NT2/D1 (cell line): ENCODE data around the gene ZYX.

ENCODE experiments used
- DNase-seq: peaks from one replicate; pipeline ENCODE4 v3.0.0-alpha.2; 2011; ENCODE audit warnings: low read depth, low spot score
- H3K27me3 ChIP-seq: 2 replicates; pipeline ENCODE4 v1.6.0; 2011; ENCODE audit warnings: mild to moderate bottlenecking; ENCODE audit not compliant: insufficient read length, insufficient read depth
- H3K36me3 ChIP-seq: 2 replicates; pipeline ENCODE4 v1.6.1; 2011; ENCODE audit warnings: mild to moderate bottlenecking, low read length, mixed read lengths; ENCODE audit not compliant: insufficient read depth, insufficient read length
- H3K4me1 ChIP-seq: 2 replicates; pipeline ENCODE4 v1.5.1; 2011; ENCODE audit not compliant: insufficient read depth, insufficient read length
- H3K4me3 ChIP-seq: 2 replicates; pipeline ENCODE4 v1.5.1; 2011; ENCODE audit warnings: low read depth; ENCODE audit not compliant: insufficient read length
- H3K9ac ChIP-seq: 2 replicates; pipeline ENCODE4 v1.6.0; 2011; ENCODE audit warnings: low read depth; ENCODE audit not compliant: insufficient read length
- H3K9me3 ChIP-seq: 2 replicates; pipeline ENCODE4 v1.5.1; 2011; ENCODE audit warnings: mild to moderate bottlenecking, low read length; ENCODE audit not compliant: insufficient read depth
- SUZ12 ChIP-seq: IDR thresholded peaks from 2 replicates; pipeline ENCODE4 v1.6.1; 2011; ENCODE audit not compliant: insufficient read length, insufficient read depth; ENCODE audit errors: extremely low read depth
- YY1 ChIP-seq: IDR thresholded peaks from 2 replicates; pipeline ENCODE4 v1.6.1; 2011; ENCODE audit not compliant: insufficient read length, insufficient read depth
- ZNF274 ChIP-seq: IDR thresholded peaks from 2 replicates; pipeline ENCODE4 v1.6.1; 2011; ENCODE audit warnings: mild to moderate bottlenecking, low read depth, low read length

The ZYX gene

DNA sequence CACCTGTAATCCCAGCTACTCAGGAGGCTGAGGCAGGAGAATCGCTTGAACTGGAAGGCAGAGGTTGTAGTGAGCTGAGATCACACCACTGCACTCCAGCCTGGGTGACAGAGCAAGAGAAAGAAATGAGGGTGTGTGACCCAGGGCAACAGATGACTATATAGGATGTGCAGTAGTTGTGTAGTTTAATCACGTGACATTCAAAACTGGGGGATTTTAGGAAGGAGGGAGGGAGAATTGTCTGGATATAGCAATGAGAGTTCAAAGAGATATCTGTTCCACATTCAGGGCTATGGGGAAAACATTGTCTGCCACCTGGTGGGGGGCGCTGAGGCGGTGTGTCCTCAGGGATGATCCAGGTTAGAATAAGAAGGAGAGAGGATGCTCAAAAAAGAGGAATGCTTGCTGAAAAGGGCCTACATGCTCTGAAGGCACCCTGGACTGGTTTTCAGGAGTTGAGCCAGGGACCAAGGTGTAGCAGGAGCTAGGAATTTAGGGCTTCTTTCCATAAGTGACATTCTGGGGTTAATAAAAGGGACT, 7.8 kb upstream of the ZYX start:
- no peaks in the 10 kb centered on the region for H3K36me3 ChIP-seq
- no peaks in the 10 kb centered on the region for H3K4me1 ChIP-seq
- H3K9ac ChIP-seq: no peak overlapping the region
- H3K4me3 ChIP-seq: no peak overlapping the region
- no peaks in the 10 kb centered on the region for H3K9me3 ChIP-seq
- H3K27me3 ChIP-seq: no peaks in the 10 kb centered on the region
- TF ChIP-seq ZNF274 (no peak), SUZ12 (no peak), YY1 (no peak)
- DNase-seq: no peak

DNA sequence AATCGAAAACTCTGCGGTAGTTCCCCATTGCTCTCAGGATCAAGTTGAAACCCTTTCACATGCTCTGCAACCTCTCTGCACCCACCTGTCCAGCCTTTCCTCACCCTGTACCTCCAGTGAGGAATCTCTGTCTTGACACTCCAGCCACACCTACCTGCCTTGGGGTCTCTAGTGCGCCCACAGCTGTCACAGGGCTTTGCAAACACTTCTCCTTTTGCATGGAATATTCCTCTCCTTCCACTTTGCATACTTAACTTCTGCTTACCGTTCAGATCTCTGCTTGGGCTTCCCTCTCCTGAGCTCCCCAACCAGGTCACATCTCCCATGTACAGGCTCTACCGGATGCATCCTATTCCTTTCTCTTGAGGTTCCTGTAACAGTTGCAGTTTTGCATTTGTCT, 6.6 kb upstream of the ZYX start:
- H3K9me3 ChIP-seq: 0 out of 2 replicates have a peak, but pooled peaks cover 4% of the 10 kb centered on the region
- no peak overlapping the region for H3K9ac ChIP-seq
- H3K27me3 ChIP-seq: no peaks in the 10 kb centered on the region
- TF ChIP-seq SUZ12 (no peak), YY1 (no peak), ZNF274 (no peak)
- H3K4me3 ChIP-seq: no peak overlapping the region
- no peaks in the 10 kb centered on the region for H3K4me1 ChIP-seq
- H3K36me3 ChIP-seq: peaks cover 6% of the 10 kb centered on the region
- DNase-seq: no peak

DNA sequence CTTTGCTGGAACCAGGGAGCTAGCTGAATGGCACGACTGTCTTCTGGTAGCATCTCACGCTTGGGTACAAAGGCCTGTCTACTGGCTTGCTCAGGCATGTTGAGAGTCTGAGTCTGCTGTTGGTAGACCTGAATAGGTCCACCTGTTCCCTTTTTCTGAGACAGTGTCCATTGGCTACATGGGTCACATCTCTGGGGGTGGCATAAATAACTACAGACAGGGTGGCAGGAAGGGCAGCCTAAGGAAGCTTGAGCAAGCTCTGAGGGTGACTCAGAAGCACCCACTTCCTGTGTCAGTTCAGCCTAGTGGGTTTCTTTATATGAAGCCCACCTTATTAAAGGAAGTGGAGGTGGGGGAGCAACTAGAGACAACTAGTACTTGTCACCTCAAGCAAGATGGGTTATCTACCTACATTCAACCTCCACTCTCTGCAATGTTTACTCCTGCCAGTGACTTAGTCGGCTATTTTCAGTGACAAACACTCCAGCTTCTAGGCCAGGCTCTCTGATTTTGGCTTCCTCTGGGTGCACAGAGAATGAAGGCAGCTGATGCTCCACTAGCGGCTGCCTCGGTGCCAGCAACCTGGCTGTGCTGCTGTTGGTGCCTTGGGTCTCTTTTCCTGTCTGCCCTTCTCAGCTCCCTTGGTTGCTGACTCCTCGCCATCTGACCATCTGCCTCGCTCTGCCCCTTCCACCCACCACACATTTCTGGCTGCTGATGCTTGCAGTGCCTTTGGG, 5.7 kb upstream of the ZYX start:
- Histone ChIP-seq H3K9me3 (0 out of 2 replicates have a peak, but pooled peaks cover 4% of the 10 kb centered on the region), H3K27me3 (no peaks in the 10 kb centered on the region), H3K4me1 (peaks cover 3% of the 10 kb centered on the region), H3K9ac (no peak overlapping the region), H3K36me3 (peaks cover 6% of the 10 kb centered on the region), H3K4me3 (no peak overlapping the region)
- no peak for DNase-seq
- TF ChIP-seq YY1 (no peak), ZNF274 (no peak), SUZ12 (no peak)

DNA sequence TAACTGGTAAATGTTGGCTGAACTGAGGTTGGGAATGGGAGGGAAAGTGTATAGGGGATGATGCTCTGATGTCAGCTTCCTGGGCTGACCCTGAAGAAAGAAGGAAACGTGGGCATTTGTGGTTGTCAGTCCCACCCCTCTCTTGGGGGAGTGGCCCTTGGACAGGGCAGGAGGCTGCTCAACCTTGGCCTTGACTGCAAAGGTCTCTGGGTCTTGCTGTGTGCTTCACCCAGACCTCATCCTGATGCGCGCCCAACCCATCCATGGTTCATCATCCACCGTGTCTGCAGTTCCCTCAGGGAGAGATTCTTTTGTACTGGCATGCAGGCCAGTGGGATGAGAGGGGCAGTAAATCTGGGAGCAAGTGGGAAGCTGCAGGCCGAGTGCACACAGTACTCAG, 4.7 kb upstream of the ZYX start:
- Histone ChIP-seq H3K4me3 (no peak overlapping the region), H3K27me3 (no peaks in the 10 kb centered on the region), H3K4me1 (peaks cover 3% of the 10 kb centered on the region), H3K36me3 (peaks cover 6% of the 10 kb centered on the region), H3K9ac (no peak overlapping the region), H3K9me3 (0 out of 2 replicates have a peak, but pooled peaks cover 4% of the 10 kb centered on the region)
- TF ChIP-seq YY1: no peak
- no peak for TF ChIP-seq SUZ12
- no peak for TF ChIP-seq ZNF274
- no peak for DNase-seq

DNA sequence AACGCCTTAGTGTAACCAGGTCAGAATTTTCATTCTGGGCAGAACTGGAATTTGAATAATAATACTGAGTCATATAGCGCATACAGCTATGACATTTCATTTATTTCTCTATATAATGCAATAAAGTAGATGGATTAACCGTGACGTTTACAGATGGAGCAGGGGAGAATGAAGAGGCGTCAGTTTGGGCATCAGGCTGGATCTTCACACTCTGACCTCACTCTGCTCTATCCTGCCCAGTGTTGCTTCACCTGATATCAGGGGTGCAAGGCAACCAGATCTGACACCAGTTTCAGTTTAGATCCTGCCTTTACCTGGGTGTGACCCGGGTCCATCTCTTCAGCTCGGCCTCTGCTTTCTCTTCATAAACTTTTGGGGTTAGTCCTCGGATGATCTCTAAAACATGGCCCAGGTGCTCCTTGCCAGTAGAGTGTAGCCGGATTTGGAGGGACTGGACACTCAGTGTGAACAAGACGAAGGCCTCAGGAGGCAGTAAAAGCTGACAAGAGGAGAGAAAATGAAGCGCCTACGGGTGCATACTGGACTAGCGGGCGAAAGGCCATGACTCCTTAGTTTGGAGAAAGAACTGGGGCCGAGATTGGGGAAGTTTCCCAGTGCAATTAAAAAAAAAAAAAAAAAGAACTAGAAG, 1.4 kb upstream of the ZYX start:
- no peak for TF ChIP-seq YY1
- no peak for TF ChIP-seq SUZ12
- TF ChIP-seq ZNF274: no peak
- no peaks in the 10 kb centered on the region for H3K27me3 ChIP-seq
- H3K9ac ChIP-seq: peak overlapping the region; percentile 66
- H3K4me1 ChIP-seq: peaks cover 7% of the 10 kb centered on the region
- H3K36me3 ChIP-seq: peaks cover 36% of the 10 kb centered on the region
- peak overlapping the region; percentile 80 for H3K4me3 ChIP-seq
- H3K9me3 ChIP-seq: 0 out of 2 replicates have a peak, but pooled peaks cover 4% of the 10 kb centered on the region
- DNase-seq: no peak

DNA sequence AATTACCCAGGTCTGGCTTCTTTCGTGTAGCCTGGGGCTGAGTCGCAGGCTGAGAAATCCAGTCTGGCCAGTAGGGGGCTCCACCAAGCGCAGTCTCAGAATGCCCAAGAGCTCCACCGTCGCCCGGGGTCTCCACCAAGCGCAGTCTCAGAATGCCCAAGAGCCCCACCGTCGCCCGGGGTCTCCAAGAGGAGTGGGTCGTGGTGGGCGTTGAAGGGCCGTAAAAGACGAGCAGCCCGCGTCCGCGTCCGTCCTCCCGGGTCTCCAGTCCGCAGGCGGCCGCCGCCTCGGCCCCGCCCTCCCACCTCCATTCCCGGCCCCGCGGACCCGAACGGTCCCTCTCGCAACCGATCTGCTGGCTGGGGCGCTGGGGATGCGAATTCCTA, 892 bp upstream of the ZYX start:
- Histone ChIP-seq H3K4me1 (peaks cover 12% of the 10 kb centered on the region), H3K27me3 (no peaks in the 10 kb centered on the region), H3K9ac (peak overlapping the region; percentile 90), H3K36me3 (peaks cover 41% of the 10 kb centered on the region), H3K9me3 (0 out of 2 replicates have a peak, but pooled peaks cover 4% of the 10 kb centered on the region), H3K4me3 (peak overlapping the region; percentile 80)
- DNase-seq: peak; percentile 87
- no peak for TF ChIP-seq YY1
- TF ChIP-seq ZNF274: no peak
- TF ChIP-seq SUZ12: no peak

DNA sequence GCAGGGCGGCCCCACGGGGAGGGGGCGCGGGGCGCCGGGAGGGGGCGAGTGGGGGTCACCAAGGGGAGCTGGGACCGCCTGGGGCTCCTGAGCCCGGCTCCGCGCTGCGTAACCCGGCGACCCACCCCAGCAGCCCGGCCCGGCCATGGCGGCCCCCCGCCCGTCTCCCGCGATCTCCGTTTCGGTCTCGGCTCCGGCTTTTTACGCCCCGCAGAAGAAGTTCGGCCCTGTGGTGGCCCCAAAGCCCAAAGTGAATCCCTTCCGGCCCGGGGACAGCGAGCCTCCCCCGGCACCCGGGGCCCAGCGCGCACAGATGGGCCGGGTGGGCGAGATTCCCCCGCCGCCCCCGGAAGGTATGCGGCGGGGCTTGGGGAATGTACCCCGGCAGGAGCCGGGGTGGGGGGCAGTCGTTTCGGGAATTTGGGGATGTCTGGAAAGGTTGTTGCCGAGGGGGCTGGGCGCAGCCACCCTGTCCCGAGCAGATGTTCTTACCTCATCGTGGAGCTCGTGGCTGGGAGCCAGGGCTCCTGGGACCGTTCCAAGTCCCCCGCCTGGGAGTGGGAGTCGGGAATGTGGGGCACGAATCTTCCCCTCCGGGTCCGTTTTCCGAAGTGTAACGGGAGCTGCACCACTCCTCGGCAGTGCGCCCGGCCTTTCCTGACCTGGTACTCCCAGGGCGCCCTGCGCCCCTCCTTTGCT, 431 bp downstream of the ZYX start:
- H3K9me3 ChIP-seq: 0 out of 2 replicates have a peak, but pooled peaks cover 4% of the 10 kb centered on the region
- TF ChIP-seq YY1 (no peak), SUZ12 (no peak)
- peak overlapping the region; percentile 79 for H3K4me3 ChIP-seq
- H3K36me3 ChIP-seq: peaks cover 53% of the 10 kb centered on the region
- no peaks in the 10 kb centered on the region for H3K27me3 ChIP-seq
- peaks cover 18% of the 10 kb centered on the region for H3K4me1 ChIP-seq
- H3K9ac ChIP-seq: peak overlapping the region; percentile 94
- DNase-seq: no peak
